Measurements from ENCODE around the gene FSD2. TPM values are rescaled to one million over a fixed set of nuclear protein-coding genes. Genes with fewer than 3 reads are reported as not detected.
"Not testable (repeated sequence)": the region's sequence is repeated elsewhere in the genome, so short reads cannot be mapped to it uniquely, and the experiment has no call there.

FSD2 gene
- total RNA-seq, 1 donor from 2014 or later: not detected

DNA sequence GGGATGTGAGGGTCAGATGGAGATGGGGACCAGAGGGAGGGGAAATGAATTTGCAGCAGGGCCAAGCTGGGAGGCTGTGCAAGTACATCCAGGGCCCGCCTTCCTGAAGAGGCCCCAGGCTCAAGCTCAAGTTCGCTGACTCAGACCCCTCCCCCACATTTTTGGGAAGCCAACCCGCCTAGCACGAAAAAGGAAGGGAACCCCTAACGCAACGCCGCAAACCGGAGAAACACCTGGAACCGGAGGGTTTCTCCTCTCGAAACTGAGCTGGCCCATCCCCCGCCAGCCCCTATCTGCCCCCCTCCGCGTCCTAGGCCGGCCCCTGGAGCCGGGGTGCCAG, 96.8 kb downstream of the FSD2 start:
- no peaks in the 10 kb centered on the region for H3K4me1 Mint-ChIP-seq (ENCODE audit: unreplicated experiment)
- no peak overlapping the region for H3K4me3 Mint-ChIP-seq (ENCODE audit: unreplicated experiment)
- no peak overlapping the region for H3K27ac Mint-ChIP-seq (ENCODE audit: unreplicated experiment)
- no peaks in the 10 kb centered on the region for H3K27me3 Mint-ChIP-seq (ENCODE audit: unreplicated experiment)
- TF ChIP-seq, protein P1, sequence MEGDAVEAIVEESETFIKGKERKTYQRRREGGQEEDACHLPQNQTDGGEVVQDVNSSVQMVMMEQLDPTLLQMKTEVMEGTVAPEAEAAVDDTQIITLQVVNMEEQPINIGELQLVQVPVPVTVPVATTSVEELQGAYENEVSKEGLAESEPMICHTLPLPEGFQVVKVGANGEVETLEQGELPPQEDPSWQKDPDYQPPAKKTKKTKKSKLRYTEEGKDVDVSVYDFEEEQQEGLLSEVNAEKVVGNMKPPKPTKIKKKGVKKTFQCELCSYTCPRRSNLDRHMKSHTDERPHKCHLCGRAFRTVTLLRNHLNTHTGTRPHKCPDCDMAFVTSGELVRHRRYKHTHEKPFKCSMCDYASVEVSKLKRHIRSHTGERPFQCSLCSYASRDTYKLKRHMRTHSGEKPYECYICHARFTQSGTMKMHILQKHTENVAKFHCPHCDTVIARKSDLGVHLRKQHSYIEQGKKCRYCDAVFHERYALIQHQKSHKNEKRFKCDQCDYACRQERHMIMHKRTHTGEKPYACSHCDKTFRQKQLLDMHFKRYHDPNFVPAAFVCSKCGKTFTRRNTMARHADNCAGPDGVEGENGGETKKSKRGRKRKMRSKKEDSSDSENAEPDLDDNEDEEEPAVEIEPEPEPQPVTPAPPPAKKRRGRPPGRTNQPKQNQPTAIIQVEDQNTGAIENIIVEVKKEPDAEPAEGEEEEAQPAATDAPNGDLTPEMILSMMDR (IDR thresholded peaks at IDR 0.05): no peak
- H3K36me3 Mint-ChIP-seq (ENCODE audit: unreplicated experiment): no peaks in the 10 kb centered on the region
- no peak for DNase-seq (ENCODE audit: extremely low spot score, unreplicated experiment)
- no peaks in the 10 kb centered on the region for H3K9me3 Mint-ChIP-seq (ENCODE audit: unreplicated experiment)

DNA sequence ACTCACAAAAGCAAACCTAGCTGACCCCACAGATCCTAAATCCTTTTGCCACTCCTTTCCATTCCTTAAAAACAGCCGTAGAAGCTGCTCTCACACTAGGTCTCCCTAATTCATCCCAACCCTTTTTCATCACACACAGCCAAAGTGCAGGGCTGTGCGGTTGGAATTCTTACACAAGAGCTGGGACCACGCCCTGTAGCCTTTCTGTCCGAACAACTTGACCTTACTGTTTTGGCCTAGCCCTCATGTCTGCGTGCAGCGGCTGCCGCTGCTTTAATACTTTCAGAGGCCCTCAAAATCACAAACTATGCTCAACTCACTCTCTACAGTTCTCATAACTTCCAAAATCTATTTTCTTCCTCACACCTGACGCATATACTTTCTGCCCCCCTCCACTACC, 100.0 kb downstream of the FSD2 start:
- H3K36me3 Mint-ChIP-seq (ENCODE audit: unreplicated experiment); H3K4me3 Mint-ChIP-seq (ENCODE audit: unreplicated experiment); DNase-seq (ENCODE audit: extremely low spot score, unreplicated experiment); H3K4me1 Mint-ChIP-seq (ENCODE audit: unreplicated experiment); H3K9me3 Mint-ChIP-seq (ENCODE audit: unreplicated experiment); H3K27me3 Mint-ChIP-seq (ENCODE audit: unreplicated experiment); H3K27ac Mint-ChIP-seq (ENCODE audit: unreplicated experiment): not testable (repeated sequence)

Other genes starting within 250 kb of the FSD2 start
- gene CPEB1, start 158.7 kb downstream of the FSD2 start, total RNA-seq: 0.13 and 0.65 TPM in 2 replicates
- gene AP3B2, start 96.2 kb downstream of the FSD2 start, total RNA-seq: 0.51 TPM in 1 of 2 replicates, not detected in the other
- gene WHAMM, start 3.6 kb upstream of the FSD2 start, total RNA-seq: 8.9 and 9.6 TPM in 2 replicates
- gene HOMER2, start 146.7 kb upstream of the FSD2 start, total RNA-seq: 3.2 and 6.3 TPM in 2 replicates
- 19.7 and 23.8 TPM in 2 replicates for gene RAMAC, start 180.1 kb upstream of the FSD2 start, total RNA-seq
- gene C15orf40, start 205.6 kb upstream of the FSD2 start, total RNA-seq: 22.2 and 24.5 TPM in 2 replicates

Data from osteocyte (in vitro differentiated cells).